Rectal smooth muscle tissue (tissue), 1 donor: ENCODE measurements around the gene EIF1B.

Experiments
- H3K27ac ChIP-seq: one replicate; pipeline ENCODE4 v1.7.0; 2013; ENCODE audit warnings: low read depth, low read length, inconsistent platforms
- H3K27me3 ChIP-seq: one replicate; pipeline ENCODE4 v1.7.0; 2013; ENCODE audit warnings: low read length; ENCODE audit not compliant: control insufficient read depth, insufficient read depth
- H3K36me3 ChIP-seq: one replicate; pipeline ENCODE4 v1.7.0; 2013; ENCODE audit warnings: low read length; ENCODE audit not compliant: control insufficient read depth, insufficient read depth
- H3K4me1 ChIP-seq: one replicate; pipeline ENCODE4 v1.7.0; 2013; ENCODE audit warnings: low read length; ENCODE audit not compliant: control insufficient read depth, insufficient read depth
- H3K4me3 ChIP-seq: one replicate; pipeline ENCODE4 v1.7.0; 2013; ENCODE audit warnings: low read length
- H3K9ac ChIP-seq: one replicate; pipeline ENCODE4 v1.7.0; 2013; ENCODE audit warnings: low read length

Gene EIF1B

GRCh38 chr3:40336101-40336500, 26.6 kb downstream of the EIF1B start:
- Histone ChIP-seq H3K4me3 (no peak overlapping the region), H3K27ac (no peak overlapping the region), H3K36me3 (no peaks in the 10 kb centered on the region), H3K9ac (no peak overlapping the region), H3K4me1 (no peaks in the 10 kb centered on the region), H3K27me3 (no peaks in the 10 kb centered on the region)

DNA sequence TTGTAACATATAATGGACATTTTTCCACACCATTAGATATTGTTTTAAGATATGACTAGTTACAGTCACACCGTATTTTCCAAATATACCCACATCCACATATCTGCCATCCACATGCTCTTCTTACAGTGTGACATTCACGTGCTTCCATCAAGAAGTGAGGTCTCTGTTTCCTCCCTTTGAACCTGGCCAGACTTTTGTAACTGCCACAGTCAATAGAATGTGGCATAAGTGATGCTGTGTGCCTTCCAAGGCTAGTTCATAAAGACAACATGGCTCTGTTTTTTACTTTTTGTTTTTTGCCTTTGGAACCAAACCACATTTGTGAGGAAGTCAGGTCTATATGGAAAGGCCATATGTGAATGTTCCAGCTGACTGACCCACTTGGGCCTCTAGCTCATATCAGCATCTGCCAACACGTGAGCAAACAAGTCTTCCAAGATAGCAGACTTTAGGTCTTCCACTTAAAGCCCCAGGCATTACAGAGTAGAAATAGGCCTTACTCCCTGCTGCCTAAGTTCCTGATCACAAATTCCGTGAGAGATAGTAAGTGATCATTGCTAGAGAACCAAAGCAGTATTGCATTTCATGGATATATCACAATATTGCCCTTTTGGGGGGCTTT, 27.1 kb downstream of the EIF1B start:
- Histone ChIP-seq H3K4me3 (no peak overlapping the region), H3K36me3 (no peaks in the 10 kb centered on the region), H3K27ac (no peak overlapping the region), H3K27me3 (no peaks in the 10 kb centered on the region), H3K4me1 (no peaks in the 10 kb centered on the region), H3K9ac (no peak overlapping the region)

DNA sequence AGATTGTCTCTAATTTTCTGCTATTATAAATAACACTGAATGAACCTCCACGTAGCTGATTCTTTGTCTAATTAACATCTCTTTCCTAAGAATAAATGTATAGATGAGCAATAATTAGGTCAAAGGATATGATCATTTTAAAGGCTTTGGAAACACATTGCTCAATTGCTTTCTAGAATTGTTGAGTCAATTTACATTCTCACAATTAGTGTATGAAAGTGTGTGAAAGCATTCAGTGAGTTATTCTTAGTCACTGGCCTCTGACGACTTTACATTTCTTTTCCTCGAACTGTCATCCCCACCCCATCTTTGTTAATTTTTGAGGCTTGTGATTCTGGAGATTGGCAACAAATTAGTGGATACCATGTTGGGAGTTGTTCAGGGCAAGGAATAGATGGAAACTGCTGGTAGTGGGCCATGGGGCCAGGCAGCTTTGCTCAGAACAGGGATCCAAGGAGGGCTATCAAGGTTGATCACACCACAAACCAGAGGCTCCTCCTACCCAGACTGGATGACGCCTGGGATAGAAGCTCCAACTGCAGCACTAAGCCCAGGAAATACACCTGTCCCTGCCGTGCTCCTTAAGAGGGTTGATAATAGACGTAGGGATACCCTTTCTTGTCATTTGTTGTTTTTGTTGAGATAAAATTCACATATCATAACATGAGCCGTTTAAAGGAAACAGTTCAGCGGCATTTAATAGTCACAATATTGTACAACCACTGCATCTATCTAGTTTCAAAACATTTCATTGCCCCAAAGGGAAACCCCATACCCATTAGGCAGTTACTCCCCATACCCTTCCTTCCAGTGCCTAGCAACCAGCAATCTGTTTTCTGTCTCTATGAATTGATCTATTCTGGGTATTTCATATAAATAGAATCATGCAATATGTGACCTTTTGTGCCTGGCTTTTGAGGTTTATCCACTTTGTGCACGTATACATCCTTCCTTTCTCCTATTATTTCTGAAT, 27.9 kb downstream of the EIF1B start:
- no peak overlapping the region for H3K9ac ChIP-seq
- no peaks in the 10 kb centered on the region for H3K4me1 ChIP-seq
- no peaks in the 10 kb centered on the region for H3K36me3 ChIP-seq
- H3K4me3 ChIP-seq = no peak overlapping the region
- H3K27ac ChIP-seq = no peak overlapping the region
- no peaks in the 10 kb centered on the region for H3K27me3 ChIP-seq

DNA sequence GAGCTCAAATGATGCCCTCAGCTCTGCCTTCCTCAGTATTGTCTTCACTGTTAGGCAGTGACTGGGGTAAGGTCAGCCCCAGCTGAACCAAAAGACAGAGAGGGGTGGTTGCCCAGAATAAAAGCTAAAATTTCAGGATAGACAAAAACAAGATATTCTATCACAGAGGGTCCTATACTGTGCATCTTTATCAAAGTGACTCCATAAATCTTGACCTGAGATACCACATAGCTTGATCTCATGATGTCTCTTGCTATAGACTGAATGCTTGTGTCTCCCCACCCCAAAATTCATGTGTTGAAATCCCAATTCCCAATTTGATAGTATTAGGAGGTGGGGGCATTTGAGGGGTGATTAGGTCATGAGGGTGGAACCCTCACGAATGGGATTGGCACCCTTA, 30.4 kb downstream of the EIF1B start:
- no peaks in the 10 kb centered on the region for H3K27me3 ChIP-seq
- H3K9ac ChIP-seq = no peak overlapping the region
- no peaks in the 10 kb centered on the region for H3K4me1 ChIP-seq
- H3K4me3 ChIP-seq = no peak overlapping the region
- no peak overlapping the region for H3K27ac ChIP-seq
- no peaks in the 10 kb centered on the region for H3K36me3 ChIP-seq

DNA sequence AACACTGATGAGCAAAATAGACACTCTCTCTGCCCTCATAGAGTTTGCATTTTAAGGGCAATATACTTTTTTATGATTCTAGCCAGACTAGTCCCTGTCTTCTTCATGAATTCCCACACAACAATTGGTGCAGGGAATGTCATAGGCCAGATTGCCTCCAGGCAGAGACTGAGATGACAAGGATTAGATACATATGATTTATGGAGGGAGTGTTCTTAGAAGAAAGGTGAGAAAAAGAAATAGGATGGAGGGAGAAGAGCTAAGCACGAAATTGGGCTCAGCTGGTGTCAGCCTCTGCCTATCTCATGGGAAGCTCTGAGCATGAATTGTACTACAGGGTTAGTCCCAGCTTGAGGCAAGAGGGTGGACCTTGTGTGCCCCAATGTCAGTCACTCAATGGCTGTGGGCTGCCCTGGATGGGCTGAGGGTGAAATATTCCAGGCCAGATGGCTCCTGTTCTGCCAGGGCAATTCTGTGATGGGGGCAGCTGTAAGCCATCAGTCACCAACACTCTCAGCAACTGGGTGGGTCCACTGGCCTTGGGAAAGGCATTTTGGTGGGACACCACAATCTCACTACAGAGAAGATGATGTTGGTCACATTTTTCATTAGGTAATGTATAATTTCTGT, 31.1 kb downstream of the EIF1B start:
- no peaks in the 10 kb centered on the region for H3K4me1 ChIP-seq
- no peak overlapping the region for H3K4me3 ChIP-seq
- H3K9ac ChIP-seq = no peak overlapping the region
- H3K36me3 ChIP-seq = no peaks in the 10 kb centered on the region
- H3K27ac ChIP-seq = no peak overlapping the region
- no peaks in the 10 kb centered on the region for H3K27me3 ChIP-seq

- no peak overlapping the region for H3K27ac ChIP-seq
- H3K4me1 ChIP-seq = no peaks in the 10 kb centered on the region
- no peak overlapping the region for H3K9ac ChIP-seq
- no peak overlapping the region for H3K4me3 ChIP-seq
- no peaks in the 10 kb centered on the region for H3K36me3 ChIP-seq
- H3K27me3 ChIP-seq = no peaks in the 10 kb centered on the region
Observed at GRCh38 chr3:40341671-40342070, 32.2 kb downstream of the EIF1B start.

GRCh38 chr3:40350529-40350928, 41.0 kb downstream of the EIF1B start:
- no peak overlapping the region for H3K4me3 ChIP-seq
- H3K4me1 ChIP-seq = no peaks in the 10 kb centered on the region
- H3K36me3 ChIP-seq = no peaks in the 10 kb centered on the region
- H3K27ac ChIP-seq = no peak overlapping the region
- no peaks in the 10 kb centered on the region for H3K27me3 ChIP-seq
- H3K9ac ChIP-seq = no peak overlapping the region

GRCh38 chr3:40355410-40355809, 45.9 kb downstream of the EIF1B start:
- Histone ChIP-seq H3K4me1 (no peaks in the 10 kb centered on the region), H3K27ac (no peak overlapping the region), H3K9ac (no peak overlapping the region), H3K4me3 (no peak overlapping the region), H3K36me3 (no peaks in the 10 kb centered on the region), H3K27me3 (no peaks in the 10 kb centered on the region)

- Histone ChIP-seq H3K36me3 (no peaks in the 10 kb centered on the region), H3K9ac (no peak overlapping the region), H3K27me3 (no peaks in the 10 kb centered on the region), H3K4me1 (no peaks in the 10 kb centered on the region), H3K27ac (no peak overlapping the region), H3K4me3 (no peak overlapping the region)
Observed at GRCh38 chr3:40358454-40358853, 48.9 kb downstream of the EIF1B start.
